ENCODE measurements around the gene AFDN.
"Not testable (repeated sequence)": the region's sequence is repeated elsewhere in the genome, so short reads cannot be mapped to it uniquely, and the experiment has no call there.

DNA sequence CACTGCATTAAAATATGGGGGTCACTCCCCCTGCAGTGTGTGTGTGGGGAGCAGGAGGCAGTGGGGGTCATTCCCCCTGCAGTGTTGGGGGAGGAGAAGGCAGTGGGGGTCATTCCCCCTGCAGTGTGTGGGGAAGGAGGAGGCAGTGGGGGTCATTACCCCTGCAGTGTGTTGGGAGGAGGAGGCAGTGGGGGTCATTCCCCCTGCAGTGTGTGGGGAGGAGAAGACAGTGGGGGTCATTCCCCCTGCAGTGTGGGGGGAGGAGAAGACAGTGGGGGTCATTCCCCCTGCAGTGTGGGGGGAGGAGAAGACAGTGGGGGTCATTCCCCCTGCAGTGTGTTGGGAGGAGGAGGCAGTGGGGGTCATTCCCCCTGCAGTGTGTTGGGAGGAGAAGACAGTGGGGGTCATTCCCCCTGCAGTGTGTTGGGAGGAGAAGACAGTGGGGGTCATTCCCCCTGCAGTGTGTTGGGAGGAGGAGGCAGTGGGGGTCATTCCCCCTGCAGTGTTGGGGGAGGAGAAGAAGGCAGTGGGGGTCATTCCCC is 149.5 kb downstream of the AFDN start:
- not testable (repeated sequence) for TF ChIP-seq CTCF (IDR thresholded peaks at IDR 0.05); POLR2A (IDR thresholded peaks at IDR 0.05); POLR2AphosphoS5 (IDR thresholded peaks at IDR 0.05); EP300 (IDR thresholded peaks at IDR 0.05; ENCODE audit: low read depth)
